Measurements from ENCODE around the gene BZW1.

BZW1 gene

DNA sequence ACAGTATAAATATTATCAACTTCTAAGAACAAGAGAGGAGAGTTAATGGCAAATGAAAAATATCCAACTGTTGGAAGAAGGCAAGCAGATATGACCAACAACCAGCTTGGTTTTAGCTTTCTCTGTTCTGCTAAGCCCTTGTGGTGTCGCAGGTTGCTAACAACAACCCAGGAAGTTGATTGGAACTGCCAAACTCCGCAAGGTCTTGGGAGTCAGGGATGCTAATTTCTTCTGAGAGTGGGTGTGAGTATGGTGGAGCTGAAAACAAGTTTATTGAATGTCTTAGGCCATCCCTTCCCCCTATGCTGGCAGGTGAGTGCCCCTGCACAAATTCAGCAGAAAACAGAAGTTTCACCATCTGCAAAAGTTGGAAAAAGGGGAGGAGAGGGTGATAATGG lies 17.5 kb downstream of the BZW1 start:
- TF ChIP-seq, protein P1, sequence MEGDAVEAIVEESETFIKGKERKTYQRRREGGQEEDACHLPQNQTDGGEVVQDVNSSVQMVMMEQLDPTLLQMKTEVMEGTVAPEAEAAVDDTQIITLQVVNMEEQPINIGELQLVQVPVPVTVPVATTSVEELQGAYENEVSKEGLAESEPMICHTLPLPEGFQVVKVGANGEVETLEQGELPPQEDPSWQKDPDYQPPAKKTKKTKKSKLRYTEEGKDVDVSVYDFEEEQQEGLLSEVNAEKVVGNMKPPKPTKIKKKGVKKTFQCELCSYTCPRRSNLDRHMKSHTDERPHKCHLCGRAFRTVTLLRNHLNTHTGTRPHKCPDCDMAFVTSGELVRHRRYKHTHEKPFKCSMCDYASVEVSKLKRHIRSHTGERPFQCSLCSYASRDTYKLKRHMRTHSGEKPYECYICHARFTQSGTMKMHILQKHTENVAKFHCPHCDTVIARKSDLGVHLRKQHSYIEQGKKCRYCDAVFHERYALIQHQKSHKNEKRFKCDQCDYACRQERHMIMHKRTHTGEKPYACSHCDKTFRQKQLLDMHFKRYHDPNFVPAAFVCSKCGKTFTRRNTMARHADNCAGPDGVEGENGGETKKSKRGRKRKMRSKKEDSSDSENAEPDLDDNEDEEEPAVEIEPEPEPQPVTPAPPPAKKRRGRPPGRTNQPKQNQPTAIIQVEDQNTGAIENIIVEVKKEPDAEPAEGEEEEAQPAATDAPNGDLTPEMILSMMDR (IDR thresholded peaks at IDR 0.05; ENCODE audit: low read depth, low read length), result no peak
- no peak for DNase-seq
- Histone ChIP-seq H3K4me3 (ENCODE audit: low read depth, low read length) (no peak overlapping the region), H3K27ac (no peak overlapping the region), H3K27me3 (ENCODE audit: insufficient read depth, low read depth, severe bottlenecking) (no peaks in the 10 kb centered on the region), H3K9me3 (ENCODE audit: severe bottlenecking) (no peaks in the 10 kb centered on the region), H3K36me3 (no peaks in the 10 kb centered on the region)

- no peaks in the 10 kb centered on the region for H3K36me3 ChIP-seq
- H3K27me3 ChIP-seq (ENCODE audit: insufficient read depth, low read depth, severe bottlenecking), result no peaks in the 10 kb centered on the region
- DNase-seq, result no peak
- peaks cover 5% of the 10 kb centered on the region for H3K9me3 ChIP-seq (ENCODE audit: severe bottlenecking)
- no peak overlapping the region for H3K4me3 ChIP-seq (ENCODE audit: low read depth, low read length)
- TF ChIP-seq, protein P1 (IDR thresholded peaks at IDR 0.05; ENCODE audit: low read depth, low read length), result no peak
- no peak overlapping the region for H3K27ac ChIP-seq
Measured at GRCh38 chr2:200834701-200835100, 23.0 kb downstream of the BZW1 start.

DNA sequence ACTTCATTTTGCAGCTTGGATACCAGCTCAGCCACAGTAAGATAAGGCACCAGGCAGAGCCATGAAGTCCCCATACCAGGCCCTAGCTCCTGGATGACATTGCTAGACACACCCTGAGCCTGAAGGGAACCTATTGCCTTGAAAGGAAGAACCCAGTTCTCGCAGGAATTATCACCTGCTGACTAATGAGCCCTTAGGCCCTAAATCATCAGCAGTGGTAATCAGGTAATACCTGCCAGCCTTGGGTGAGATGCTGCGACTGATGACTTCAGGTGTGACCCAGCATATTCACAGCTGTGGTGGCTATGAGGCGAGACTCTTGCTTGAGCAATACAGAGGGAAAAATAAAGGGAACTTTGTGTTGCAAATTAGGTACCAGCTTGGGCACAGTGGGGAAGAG lies 27.8 kb downstream of the BZW1 start:
- H3K36me3 ChIP-seq, result no peaks in the 10 kb centered on the region
- no peak overlapping the region for H3K27ac ChIP-seq
- no peak overlapping the region for H3K4me3 ChIP-seq (ENCODE audit: low read depth, low read length)
- TF ChIP-seq, protein P1 (IDR thresholded peaks at IDR 0.05; ENCODE audit: low read depth, low read length), result no peak
- no peak for DNase-seq
- H3K27me3 ChIP-seq (ENCODE audit: insufficient read depth, low read depth, severe bottlenecking), result no peaks in the 10 kb centered on the region
- H3K9me3 ChIP-seq (ENCODE audit: severe bottlenecking), result peaks cover 5% of the 10 kb centered on the region

GRCh38 chr2:200843993-200844948 lies 32.6 kb downstream of the BZW1 start:
- Histone ChIP-seq H3K27ac (no peak overlapping the region), H3K27me3 (ENCODE audit: insufficient read depth, low read depth, severe bottlenecking) (no peaks in the 10 kb centered on the region), H3K9me3 (ENCODE audit: severe bottlenecking) (no peaks in the 10 kb centered on the region), H3K4me3 (ENCODE audit: low read depth, low read length) (no peak overlapping the region), H3K36me3 (no peaks in the 10 kb centered on the region)
- DNase-seq, result no peak
- TF ChIP-seq, protein P1 (IDR thresholded peaks at IDR 0.05; ENCODE audit: low read depth, low read length), result no peak

- no peak for DNase-seq
- Histone ChIP-seq H3K27me3 (ENCODE audit: insufficient read depth, low read depth, severe bottlenecking) (no peaks in the 10 kb centered on the region), H3K4me3 (ENCODE audit: low read depth, low read length) (no peak overlapping the region), H3K36me3 (no peaks in the 10 kb centered on the region), H3K9me3 (ENCODE audit: severe bottlenecking) (no peaks in the 10 kb centered on the region), H3K27ac (no peak overlapping the region)
- TF ChIP-seq, protein P1 (IDR thresholded peaks at IDR 0.05; ENCODE audit: low read depth, low read length), result no peak
Measured at GRCh38 chr2:200845194-200845593, 33.5 kb downstream of the BZW1 start.

Measured in WERI-Rb-1 (cell line).